Fibroblast of peridontal ligament (primary cell): ENCODE results near the gene MIF.
"Not testable (repeated sequence)": the region's sequence is repeated elsewhere in the genome, so short reads cannot be mapped to it uniquely, and the experiment has no call there.

Experiments used
- DNase-seq: peaks from one replicate; pipeline ENCODE4 v3.0.0-alpha.2; 2010; ENCODE audit errors: extremely low read depth

The MIF gene

DNA sequence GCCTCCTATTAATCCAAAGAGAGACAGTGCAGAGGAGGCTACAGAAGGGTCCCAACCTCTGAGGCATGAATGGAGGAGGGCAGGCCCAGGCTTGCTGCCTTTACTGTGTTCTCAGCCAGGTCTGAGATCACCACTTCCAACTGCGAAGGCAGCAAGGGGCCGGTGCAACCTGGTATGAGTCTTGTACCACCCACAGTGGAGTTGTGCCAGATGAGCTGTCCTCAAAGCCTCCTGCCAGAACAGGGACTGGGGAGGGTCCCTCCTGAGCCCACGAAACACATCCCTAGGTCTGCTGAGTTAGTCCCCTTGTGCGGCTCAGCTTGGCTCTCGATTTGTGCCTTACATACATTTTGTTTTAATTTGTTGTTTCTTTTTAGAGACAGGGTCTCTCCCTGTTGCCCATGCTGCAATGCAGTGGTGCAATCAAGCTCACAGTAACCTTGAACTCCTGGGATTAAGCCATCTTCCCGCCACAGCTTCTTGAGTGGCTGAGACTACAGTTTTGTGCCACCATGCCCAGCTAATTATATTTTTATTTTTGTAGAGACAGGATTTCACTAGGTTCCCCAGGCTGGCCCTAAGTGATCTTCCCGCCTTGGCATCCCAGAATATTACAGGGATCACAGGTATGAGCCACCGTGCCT, 9.3 kb downstream of the MIF start:
- DNase-seq: no peak

- DNase-seq: no peak
Observed at GRCh38 chr22:23904573-23905254, 10.5 kb downstream of the MIF start.

GRCh38 chr22:23906641-23907040, 12.5 kb downstream of the MIF start:
- no peak for DNase-seq

DNA sequence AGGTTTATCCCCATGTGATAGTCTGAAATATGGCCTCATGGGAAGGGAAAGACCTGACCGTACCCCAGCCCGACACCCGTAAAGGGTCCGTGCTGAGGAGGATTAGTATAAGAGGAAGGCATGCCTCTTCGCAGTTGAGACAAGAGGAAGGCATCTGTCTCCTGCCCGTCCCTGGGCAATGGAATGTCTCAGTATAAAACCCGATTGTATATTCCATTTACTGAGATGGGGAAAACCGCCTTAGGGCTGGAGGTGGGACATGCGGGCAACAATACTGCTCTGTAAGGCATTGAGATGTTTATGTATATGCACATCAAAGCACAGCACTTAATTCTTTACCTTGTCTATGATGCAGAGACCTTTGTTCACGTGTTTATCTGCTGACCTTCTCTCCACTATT, 13.2 kb downstream of the MIF start:
- DNase-seq: not testable (repeated sequence)

- DNase-seq: no peak
Observed at GRCh38 chr22:23908587-23909205, 14.5 kb downstream of the MIF start.

- peak; percentile 60 for DNase-seq
Observed at GRCh38 chr22:23909296-23909898, 15.2 kb downstream of the MIF start.

DNA sequence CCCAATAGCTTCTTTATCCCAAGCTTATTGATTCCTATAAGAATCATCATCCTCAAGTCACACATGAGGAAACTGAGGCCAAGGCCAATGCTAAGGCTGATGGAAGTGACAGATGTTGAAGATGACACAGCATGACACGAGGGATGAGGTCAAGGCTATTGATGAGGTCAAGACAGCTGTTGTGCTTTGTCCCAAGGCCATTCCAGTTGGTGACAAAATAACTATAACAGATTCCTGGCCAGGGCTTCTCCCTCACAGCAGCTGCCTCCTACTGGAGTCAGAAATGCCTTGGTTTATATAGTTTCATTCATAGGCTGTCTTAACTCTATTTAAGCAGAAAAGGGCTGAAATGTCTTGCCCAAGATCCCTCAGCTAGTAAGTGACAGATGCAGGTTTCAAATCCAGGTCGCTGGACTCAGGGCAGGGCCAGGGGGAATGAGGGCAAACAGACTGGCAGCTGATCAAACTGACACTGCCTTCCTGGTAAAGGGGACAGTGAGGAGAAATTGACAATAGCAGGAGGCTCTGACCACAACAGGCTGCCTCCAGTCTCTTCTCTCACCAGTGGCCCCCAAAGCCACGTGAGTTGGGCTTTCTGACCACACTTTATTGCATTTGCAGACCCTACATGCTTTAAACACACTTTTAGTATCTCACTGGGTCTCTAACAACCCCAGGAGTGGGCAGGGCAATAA, 16.5 kb downstream of the MIF start:
- no peak for DNase-seq

DNA sequence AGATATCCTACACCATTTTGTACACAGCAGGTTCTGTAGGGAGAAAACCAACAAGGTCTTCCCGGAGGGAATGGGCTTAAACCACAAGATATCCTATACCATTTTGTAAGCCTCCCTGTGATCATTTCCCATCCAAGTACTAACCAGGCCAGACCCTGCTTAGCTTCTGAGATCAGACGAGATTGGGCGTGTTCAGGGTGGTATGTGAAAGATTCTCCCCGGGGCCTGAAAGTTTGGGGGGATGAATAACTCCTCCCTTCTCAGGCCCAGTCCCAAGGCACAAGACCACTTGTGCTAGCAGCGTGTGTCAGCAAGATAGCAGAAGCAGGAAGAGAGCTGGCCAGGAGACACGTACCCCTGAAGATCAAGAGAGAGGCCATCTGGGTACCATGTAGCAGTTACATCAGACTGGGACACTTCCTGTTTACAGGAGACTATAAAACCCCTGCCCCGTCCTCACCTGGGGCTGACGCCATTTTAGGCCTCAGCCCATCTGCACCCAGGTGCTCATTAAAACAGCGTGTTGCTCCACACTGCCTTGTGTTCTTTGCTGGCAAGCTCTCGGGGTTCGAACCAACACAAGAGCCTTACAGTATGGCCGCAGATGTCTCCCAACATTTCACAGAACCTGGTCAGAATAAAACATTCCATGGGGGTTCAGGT, 17.3 kb downstream of the MIF start:
- DNase-seq: no peak

DNA sequence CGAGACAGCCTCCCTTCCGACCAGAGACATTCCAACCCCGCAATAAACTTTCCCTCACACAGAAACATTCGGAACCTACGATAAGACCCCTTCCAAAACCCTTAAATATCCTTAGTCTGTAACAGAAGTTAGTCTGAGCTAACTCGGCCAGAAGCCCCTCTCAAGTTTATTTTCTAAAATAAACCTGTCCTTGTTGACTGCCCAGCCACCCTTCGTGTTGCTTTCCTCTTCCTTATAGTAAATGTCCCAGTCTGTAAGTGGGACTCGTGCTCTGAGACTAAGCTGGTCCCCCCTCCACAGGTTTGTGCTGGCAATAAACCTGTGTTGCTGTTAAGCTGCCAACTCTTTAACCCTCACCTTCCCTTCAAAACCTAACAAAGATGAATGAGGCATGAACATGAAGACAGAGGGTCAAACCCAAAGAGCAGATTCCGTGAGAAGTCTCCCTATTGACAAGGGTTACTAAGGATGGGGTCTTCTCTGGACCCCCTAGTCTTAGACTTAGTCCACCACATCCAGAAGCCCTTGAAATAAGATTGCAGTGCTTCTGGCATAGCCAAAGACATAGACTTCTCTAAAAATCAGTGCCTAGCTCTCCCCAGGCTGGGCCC, 18.2 kb downstream of the MIF start:
- no peak for DNase-seq

- DNase-seq: no peak
Observed at GRCh38 chr22:23913306-23913660, 19.1 kb downstream of the MIF start.

DNA sequence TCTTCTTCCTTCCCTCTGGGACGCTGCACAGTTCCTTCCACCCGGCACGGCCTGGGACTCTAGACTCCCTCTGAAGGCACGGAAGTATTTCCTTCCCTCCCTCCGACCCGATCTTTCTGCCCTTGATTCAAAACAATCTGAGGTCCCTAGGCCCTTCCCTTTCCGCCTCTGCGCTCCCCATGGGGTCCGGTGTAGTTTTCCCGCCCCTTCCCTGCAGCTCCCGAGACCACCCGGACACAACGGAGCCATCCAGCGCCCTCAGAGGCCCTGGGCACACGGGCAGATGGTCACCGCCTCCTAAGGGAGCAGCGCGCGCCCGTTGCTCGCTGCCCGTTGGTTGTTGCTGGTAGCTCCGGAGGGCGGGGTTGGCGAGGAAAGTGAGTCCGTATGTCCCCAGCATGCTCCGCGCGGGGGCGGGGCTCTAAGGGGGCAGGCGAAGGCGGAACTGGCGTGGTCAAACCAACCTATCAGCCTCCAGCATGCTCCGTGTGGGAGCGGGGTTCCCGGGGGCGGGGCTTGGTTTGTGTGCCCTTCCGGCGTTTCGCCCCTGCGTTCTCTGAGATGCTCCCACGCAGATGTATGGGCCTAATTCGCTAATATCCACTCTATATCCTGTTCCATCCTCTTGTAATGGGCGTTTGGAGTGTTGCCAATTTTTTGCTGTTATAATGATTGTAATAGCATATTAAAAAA, 19.6 kb downstream of the MIF start:
- peak; percentile 95 for DNase-seq

DNA sequence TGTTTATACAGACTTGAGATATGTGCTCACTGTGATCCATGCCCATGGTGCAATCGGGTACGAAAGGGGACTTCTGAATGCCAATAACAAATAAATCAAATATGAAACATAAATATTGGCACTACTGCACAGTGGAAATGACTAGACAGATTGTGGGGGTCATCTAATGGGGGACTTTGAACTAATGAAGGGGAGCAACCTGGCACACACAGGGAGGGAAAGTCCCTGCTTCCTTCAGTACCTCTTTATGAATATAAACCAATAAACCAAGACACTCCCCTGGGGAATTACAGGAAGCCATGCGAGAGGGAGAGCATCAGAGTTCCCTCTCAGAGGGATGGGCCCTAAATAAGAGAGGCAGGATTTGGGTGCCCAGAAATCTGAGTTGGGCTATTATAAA, 21.1 kb downstream of the MIF start:
- no peak for DNase-seq

GRCh38 chr22:23920267-23920611, 26.1 kb downstream of the MIF start:
- not testable (repeated sequence) for DNase-seq

- DNase-seq: not testable (repeated sequence)
Observed at GRCh38 chr22:23921586-23922201, 27.5 kb downstream of the MIF start.

DNA sequence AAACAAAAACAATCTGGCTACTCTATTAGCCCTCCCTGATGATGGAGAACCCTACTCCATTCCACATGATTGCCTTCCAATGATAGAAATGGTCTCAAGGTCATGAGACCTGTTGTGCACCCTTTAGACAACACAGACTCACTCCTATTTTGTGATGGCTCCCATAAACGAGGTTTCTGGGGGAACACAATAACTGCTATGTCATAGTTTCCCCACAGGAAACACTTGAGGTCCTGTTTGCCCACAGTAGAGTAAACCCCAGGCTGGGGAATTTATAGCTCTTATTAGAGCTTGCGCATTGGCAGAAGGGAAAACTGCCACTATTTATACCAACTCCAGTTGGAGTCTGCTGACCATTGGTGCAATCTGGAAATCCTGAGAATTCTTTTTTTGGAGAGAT, 28.7 kb downstream of the MIF start:
- DNase-seq: no peak

DNA sequence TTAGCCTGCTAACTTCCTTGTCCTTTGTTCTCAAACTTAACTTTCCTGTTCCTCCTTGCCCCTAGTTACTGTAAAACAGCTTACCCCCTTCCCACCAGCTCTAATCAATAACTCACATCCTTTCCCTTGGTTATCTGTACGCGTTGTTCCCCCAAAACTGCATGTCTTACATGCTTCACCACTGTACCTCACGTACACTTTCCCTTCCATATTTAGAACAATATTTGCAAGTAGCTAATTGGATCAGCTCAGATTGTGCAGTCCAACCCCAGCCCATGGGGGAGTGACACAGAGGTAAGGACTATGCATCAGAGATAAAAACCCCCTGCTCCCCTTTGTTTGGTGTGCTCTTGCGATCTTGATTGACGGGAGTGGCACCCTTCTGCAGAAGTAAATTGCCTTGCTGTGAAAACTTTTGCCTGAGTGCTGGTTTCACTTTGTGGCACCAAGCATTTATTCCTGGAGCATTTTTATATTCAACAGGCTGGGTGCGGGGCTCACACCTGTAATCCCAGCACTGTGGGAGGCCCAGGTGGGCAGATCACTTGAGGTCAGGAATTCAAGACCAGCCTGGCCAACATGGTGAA, 30.9 kb downstream of the MIF start:
- DNase-seq: no peak

- no peak for DNase-seq
Observed at GRCh38 chr22:23926561-23926960, 32.4 kb downstream of the MIF start.

DNA sequence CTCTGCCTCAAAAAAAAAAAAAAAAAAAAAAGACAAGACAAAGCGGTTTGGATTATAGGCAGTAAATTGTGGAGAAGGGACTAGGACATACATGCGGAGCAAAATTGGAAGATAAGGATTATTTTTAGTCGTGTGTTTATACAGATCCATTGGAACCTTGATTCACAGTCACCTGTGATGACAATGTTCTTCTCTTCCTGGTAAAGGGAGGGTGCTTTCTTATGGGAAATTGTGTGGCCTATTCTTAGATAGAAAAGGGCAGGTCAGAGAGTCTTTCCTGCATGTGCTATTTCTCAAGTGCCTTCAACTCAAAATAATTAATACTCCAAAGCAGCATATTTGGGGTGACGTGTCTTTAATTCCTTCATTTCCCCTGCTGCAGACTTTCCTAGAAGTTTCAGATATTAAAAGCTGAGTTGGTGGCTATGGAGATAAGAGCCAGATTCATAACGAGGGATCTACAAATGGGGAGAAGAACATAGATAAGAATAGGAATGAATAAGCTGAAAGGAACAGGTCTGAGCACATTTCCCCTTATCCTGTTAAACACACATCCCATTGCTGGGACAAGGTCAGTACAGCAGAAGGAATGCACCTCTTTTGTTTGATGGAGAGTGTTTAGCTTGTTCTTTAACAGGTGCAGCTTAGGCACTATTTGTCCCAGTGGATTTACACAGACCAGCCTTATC, 44.3 kb downstream of the MIF start:
- no peak for DNase-seq

DNA sequence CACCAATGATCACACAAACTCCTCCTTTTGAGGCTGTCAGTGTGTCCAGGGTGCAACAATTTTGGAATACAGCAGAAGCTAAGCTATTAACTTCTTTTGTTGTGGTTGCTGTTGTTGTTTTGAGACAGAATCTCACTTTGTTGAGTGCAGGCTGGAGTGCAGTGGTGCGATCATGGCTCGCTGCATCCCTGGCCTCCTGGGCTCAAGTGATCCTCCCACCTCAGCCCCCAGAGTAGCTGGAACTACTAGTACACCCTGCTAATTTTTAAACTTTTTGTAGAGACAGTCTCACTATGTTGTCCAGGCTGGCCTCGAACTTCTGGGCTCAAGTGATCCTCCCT, 44.8 kb downstream of the MIF start:
- DNase-seq: no peak

GRCh38 chr22:23940166-23940565, 46.0 kb downstream of the MIF start:
- DNase-seq: not testable (repeated sequence)
